Hematopoietic multipotent progenitor cell treated with erythropoietin and hydrocortisone succinate and interleukin-3 and kit ligand, for 15 days (in vitro differentiated cells): ENCODE results near the gene AKAP11.
"Not testable (repeated sequence)": the region's sequence is repeated elsewhere in the genome, so short reads cannot be mapped to it uniquely, and the experiment has no call there.

ENCODE experiments used
- DNase-seq: peaks from one replicate; pipeline ENCODE4 v3.0.0-alpha.2; 2015; ENCODE audit warnings: low spot score

AKAP11 gene

DNA sequence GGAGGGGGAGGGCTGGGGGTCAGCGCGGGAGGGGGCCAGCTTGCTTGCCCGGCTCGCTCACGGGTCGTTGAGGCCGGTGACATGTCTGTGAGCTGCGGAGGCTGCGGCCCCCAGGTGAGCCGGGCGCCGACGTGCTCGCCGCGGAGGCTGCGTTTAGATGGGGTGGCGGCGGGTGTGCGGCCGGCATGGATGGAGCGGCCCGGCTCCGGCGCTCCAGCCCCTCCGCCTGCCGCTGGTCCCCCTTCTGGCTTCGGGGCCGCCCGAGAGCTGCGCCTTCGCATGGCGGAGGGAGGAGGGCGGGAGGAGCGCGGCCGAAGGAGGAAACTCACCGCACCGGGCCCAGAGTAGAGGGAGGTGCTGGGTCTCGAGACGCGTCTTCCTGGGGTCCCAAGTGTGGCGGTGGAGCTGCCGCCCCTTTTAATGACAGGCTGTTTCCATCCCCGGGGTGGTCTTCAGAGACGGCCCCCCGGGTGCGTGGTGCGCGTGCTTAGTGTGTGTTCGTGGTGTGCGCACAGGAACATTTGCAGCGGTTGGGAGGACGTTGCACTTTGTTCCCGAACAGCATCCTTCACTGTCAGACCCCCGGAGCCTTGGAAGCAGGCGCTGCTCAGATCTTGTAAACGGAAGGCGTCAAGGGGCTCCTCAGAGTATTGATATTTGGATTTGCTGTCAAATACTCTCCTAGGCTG, at the start of gene AKAP11:
Gene AKAP11 (plus strand): TSS at position 38 of the 689 bp plus-strand sequence. CDS start 14,197 bp downstream, outside the sequence.
- DNase-seq = peak; percentile 28

GRCh38 chr13:42223681-42224080, 48.3 kb upstream of the AKAP11 start:
- DNase-seq = no peak

GRCh38 chr13:42225051-42225450, 46.9 kb upstream of the AKAP11 start:
- no peak for DNase-seq

DNA sequence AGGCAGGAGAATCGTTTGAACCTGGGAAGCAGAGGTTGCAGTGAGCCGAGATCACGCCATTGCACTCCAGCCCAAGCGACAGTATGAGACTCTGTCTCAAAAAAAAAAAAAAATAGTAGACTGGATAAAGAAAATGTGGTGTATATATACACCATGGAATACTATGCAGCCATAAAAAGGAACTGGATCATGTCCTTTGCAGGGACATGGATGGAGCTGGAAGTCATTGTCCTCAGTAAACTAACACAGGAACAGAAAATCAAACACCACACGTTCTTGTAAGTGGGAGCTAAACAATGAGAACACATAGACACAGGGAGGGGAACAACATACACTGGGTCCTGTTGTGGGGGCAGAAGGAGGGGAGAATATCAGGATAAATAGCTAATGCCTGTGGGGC, 45.2 kb upstream of the AKAP11 start:
- DNase-seq = not testable (repeated sequence)

- no peak for DNase-seq
Observed at GRCh38 chr13:42228527-42228926, 43.4 kb upstream of the AKAP11 start.

DNA sequence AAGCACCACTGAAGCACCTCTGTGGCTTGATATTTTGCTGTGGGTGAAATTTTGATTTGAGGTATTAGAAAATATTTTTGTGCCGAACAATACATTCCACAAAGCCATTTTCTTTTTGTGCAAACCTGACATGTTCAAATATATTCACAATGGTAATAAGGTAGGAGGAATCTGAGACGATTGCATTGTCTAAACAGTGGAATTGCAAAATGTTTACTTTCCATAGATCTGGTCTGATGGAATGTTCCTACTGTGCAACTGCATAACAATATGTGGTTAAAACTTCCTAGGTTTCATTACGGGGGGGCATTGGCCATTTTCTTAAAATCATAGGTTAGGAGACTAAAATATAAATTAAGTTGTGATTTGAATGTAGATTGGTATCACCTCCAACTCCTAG, 42.7 kb upstream of the AKAP11 start:
- no peak for DNase-seq

- DNase-seq = no peak
Observed at GRCh38 chr13:42232671-42233070, 39.3 kb upstream of the AKAP11 start.

GRCh38 chr13:42233726-42234125, 38.2 kb upstream of the AKAP11 start:
- no peak for DNase-seq

DNA sequence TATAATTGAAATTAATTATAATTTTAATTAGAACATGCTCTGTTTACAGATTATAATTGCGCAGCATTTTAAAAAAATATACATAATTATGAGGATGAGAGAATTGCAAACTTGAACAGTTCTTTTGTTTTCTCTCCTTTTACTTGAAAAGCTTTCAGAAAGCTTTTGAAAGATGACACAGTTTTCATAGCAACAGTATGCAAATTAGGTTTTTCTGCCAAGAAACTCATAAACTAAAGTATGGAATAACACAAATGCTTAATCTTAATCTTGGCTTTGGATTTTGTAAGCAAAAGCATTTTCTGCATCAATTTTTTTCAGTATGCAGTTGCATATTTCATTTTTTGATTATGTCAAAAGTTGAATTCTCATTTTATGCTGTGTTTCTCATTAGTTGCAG, 32.8 kb upstream of the AKAP11 start:
- no peak for DNase-seq

GRCh38 chr13:42239644-42240043, 32.3 kb upstream of the AKAP11 start:
- no peak for DNase-seq

DNA sequence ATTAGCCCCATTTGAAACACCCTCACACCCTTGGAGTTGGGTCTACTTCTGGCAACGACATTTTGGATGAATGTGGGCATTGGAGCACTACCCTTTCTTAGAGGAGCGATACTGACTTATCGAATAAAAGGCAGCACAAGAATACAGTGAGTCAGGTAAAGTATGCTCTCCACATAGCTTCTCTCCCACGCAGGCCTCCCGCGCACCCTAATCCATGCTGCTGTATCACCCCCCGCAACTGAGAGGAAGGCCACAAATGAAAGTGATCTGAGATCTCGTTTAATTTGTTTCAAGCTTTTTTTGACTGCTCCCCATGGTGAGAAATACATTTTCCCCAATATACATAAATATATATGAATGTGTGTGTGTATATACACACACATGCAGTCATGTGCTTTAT, 25.4 kb upstream of the AKAP11 start:
- DNase-seq = no peak

- DNase-seq = no peak
Observed at GRCh38 chr13:42247883-42248282, 24.1 kb upstream of the AKAP11 start.

GRCh38 chr13:42255886-42256285, 16.1 kb upstream of the AKAP11 start:
- no peak for DNase-seq

DNA sequence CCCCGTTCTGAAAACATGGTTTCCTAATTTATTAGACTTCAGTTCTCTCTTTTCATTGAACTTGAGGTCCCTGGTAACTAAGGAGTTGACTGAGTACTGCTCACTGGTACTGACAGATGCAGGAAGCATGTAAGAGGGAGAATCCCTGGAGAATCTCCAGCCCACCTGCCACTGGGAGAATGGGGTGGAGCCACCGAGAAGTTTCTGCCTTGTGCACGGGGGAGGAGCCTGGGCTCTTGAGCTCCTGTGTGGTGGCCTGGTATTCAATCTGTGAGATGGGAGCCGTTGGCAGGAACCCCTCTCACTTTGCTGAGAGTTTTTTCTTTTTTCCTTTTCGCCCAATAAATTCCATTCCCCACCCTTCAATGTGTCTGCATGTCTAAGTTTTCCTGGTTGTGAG, 13.2 kb upstream of the AKAP11 start:
- DNase-seq = no peak

GRCh38 chr13:42259515-42259914, 12.4 kb upstream of the AKAP11 start:
- peak; percentile 6 for DNase-seq

DNA sequence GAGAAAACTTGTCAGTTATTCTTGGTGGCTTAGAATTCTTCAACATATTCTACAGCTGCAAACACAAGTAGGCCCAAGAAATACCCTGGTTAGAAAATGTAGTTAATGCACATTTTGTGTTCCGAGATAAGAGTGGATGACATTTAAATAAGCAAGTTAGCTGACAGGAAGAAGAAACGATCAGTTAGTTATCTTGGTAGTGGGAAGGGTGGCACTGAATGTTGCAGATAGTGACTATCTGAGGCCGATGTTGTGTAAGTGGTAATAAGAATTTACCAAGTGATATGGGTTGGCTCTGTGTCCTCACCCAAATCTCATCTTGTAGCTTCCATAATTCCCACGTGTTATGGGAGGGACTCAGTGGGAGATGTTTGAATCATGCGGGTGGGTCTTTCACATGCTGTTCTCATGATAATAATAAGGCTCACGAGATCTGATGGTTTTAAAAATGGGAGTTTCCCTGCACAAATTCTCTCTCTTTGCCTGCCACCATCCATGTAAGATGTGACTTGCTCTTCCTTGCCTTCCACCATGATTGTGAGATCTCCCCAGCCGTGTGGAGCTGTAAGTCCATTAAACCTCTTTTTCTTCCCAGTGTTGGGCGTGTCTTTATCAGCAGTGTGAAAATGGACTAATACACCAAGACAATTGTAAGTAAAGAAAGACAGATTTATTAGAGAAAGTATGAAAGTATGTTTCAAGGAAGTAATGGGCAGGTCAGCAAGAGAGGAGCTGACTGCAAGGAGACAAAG, 10.9 kb upstream of the AKAP11 start:
- no peak for DNase-seq

GRCh38 chr13:42266473-42266872, 5.5 kb upstream of the AKAP11 start:
- DNase-seq = no peak

- DNase-seq = no peak
Observed at GRCh38 chr13:42270160-42270856, 1.6 kb upstream of the AKAP11 start.

- no peak for DNase-seq
Observed at GRCh38 chr13:42270857-42271215, 1.1 kb upstream of the AKAP11 start.

DNA sequence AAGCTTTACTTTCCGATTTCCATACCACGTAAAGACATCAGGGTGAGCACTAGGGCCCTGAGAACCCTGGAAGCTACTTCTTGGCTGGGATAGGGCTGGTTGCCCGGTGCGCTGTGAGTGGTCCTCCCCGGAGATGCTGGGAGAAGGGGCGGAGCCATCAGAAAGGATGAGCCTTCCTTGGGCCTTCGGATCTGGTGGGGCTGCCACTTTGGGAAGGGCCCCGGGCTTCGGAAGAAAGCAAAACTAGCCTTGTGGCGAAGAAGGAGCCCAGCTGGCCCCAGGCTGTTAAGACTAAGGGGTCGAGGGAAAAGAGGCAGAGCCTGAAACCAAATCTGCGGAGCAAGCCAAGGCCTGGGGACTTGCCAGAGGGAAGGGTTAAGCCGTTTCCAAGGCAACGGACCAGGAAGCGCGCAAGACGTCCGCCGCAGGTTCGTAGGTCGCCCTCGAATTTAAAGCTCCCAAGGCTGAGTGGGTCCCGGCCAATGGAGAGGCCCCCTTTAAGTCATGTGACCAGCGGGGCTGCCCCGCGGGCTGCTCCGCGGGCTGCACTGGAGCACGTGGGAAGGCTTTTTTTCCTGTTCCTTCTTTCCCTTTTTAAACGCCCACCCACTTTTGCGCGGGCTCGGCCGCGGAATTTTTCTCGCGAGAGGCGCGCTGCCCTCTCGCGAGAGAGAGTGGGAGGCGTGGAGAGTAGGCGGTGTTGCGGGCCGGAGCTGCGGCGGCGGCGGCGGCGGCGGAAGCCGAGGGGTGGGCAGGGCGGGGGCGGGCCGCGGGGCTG, 426 bp upstream of the AKAP11 start:
- DNase-seq = peak; percentile 82

GRCh38 chr13:42272804-42273175, 838 bp downstream of the AKAP11 start:
- peak; percentile 11 for DNase-seq

GRCh38 chr13:42274386-42275097, 2.6 kb downstream of the AKAP11 start:
- DNase-seq = no peak
